CD4-positive, alpha-beta T cell treated with Interferon alpha-2 for 1 hour (primary cell): ENCODE data around the gene RAB6B.
A peak's percentile ranks its signal among the peaks of the same experiment; 100 is the strongest.

ENCODE experiments used
- DNase-seq, 2 donors: peaks; one replicate each; pipeline ENCODE4 v3.0.0-alpha.2; 2020 to 2022

Gene RAB6B

DNA sequence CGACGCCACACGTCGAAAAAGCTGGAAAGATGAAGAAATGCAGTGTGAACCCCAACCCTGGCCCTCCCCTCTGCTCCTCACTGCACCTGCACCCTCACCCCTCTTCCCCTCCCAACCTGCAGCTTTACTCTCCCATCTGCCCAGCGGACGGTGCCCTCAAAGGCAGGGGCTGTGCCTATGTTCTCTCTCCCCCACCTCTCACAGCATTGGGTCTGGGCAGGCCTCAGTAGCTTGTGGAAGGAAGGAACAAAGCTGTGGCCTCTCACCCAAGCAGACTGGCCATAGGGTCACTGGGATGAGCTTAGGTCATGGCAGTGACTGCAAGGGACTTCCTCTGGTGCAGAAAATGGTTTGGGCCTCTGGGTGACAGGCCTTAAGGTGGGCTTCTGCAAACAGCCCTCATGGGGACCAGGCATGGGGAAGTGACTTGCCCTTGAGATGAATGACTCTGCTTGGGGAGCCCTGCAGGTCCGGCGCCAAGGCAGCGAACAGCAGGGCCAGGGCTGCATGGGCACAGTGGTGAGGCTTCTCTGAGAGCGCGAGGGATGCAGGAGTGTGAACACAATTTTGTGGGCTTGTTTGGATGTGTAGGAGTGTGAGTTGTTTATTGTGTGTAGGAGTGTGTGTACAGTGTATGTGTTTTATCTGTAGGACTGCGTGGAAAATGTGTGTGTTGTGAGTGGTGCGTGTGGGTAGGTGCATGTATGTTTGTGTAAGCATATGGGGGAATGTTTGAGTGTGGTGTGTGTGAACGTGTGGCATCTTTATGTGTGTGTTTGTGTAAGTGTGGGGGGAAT is 60.9 kb downstream of the RAB6B start:
- DNase-seq: no peak

DNA sequence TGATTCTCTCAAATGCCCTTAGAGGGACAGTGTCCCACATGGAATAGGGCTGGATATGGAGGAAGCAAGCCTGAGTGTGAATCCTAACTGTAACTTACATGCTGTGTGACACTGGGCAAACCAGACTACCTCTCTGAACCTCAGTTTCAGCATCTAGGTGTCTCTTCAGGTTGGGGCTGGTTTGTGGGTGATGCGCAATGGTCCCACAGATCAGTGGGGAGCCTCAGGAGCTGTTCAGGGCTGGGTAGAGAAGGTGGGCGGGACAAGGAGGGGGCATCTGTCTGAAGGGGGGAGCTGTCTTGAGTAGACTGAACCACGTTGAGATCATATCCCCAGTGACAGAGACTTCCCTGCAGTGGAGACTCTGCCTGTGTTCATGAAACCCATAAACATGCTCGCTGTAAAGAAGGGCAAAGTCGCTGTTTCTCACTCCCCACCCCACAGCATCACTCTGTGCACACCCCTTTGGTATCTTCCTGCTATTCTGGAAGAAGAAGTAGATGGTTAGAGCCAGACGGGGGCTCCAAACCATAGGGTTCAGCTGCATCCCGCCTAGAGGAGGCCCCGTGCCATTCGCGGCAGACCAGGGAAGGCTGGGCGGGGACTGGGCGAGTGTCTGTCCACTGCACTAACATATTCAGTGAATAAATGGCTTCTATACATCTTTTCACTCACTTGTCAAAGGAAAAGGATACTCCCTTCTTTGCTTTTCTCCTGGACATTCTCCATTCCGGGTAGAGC is 61.6 kb downstream of the RAB6B start:
- no peak for DNase-seq

DNA sequence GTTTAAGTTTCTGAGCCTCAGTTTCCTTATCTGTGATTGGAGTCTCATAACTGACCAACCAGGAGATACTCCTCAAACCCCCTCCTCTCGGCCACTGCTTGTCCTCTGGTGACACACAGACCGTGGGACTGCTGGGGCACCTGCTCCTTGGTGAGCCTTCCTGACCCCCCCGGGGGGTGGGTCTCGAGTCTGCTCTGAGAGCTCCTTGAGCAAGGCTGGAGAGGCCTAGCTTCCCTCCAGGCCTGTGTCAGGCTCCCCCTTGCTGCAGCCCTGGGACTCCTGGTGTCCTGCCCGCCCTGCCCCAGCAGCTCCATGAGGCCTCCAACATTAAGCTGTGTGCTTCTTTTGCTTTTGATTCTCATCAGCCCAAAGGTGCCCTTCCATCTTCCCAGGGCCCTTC is 62.4 kb downstream of the RAB6B start:
- DNase-seq: no peak

DNA sequence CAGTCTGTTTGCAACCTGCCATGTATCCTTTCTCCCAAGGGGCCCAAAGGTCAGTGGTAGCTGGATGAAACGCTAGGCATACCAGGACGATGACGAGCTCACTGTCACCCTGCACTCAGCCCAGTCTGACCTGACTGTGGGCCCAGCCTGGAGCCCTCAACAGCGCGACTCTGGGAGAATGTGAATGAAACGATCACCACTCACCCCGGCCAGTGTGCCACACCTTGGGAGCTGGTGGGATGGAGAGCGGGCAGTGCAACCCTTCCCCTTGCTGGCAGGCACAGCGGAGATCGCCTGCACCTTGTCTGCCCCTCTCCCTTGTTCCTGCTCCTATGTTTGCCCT is 62.9 kb downstream of the RAB6B start:
- no peak for DNase-seq

DNA sequence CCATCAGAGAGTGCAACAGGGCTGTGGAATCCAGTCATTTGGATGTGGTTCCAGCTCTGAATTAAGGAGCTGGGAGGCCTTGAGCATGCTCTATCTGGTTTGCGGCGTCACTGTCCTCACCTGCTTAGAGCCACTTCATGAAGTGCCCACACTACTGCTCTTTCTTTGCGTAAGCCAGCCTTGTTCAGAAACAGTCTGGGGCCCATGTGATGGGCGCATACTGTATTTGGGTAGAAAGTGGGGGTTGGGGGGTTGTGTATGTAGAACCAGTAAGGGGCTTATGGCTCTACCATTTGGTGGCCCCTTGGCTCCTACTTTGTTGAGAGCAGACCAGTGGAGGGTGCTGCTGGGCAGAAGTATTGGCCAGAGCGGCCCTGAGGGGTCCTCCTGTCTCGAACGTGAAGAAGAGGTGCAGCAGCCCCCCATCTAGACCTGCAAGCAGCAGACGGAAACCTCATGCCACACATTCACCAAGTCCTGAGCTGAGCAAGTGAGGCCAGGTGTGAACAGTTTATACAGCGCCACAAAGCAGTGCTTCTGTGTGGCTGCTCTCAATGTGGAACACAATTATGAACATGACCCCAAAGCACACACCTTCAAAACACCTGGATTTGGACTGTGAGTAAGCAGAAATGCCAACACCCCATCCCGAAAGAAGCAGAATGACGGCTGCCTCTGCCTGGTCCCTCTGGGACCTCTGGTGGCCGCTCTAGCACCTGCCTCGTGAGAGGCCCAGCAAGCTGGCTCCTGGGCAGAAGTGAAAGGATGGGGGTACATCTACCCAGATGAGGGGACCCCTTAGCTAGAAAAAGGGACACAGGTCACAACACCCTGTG is 63.5 kb downstream of the RAB6B start:
- no peak for DNase-seq

DNA sequence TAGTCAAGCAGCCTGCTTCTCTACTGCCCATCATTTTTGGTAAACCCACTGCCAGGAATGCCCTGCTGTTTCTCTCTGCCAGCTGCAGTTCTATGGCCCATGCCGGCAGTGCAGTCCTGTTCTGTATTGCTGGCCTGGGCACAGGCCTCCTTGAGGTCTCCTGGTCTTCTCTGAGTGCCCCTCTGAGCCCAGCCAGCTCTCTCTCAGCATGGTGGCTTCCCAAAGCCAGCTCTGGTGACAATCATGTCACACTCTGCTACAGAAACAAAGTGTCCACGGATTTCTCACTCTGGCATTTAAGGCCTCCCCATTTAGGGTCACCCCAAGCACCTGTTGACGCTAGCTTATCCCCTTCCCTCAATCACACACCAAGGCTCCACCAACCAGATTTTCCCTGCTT is 65.6 kb downstream of the RAB6B start:
- no peak for DNase-seq

DNA sequence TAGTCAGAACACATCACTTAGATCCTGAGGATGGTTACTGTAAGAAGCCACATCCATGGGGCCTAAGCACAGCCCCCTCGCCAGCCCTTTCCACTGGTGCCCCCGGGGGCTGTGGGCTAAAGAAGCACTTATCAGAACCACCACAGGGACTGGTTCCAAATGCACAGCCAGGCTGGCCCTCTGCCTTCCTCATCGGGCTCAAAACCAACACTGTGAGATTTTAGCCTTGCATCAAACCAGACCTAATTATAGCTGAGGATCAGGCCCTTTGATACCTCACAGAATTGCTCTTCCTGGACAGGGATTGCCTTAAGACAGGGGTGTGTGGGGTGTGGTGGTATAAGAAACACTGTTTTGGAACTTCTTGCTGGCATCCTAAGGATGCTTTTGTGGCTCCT is 66.4 kb downstream of the RAB6B start:
- no peak for DNase-seq

DNA sequence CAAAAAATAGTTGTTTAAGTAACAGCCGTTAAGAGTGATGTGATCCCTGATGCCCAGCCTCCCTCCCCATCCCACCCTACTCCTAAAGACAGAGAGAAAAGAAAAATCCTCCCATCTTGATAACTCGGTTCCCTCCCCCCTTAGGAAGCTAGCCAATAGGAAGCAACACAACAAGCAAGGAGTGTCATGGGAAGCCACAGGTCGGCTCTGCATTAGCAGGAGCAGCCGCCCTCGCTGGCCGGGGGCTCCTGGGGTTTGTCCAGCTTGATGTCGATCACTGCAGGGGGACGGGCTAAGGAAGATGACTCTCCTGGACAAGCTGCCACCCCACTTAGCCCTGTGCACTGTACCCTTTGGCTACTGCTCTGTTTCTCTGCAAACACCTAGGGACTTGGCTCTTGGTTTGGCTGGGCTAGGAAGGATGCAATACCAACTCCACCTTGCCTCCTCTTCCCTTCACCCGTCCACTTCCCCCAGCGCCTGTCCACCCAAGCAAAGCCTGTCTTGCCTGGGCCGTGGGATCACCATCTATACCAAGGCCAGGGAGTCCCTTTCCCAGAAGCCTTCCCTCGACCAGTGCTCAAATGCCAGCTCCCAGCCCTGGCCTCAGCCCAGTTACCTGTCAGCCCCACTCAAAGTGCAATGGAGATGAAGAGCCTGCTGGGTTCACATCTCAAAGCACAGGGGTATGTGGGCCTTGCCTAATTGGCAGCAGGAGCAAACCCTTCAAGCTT is 66.9 kb downstream of the RAB6B start:
- no peak for DNase-seq

DNA sequence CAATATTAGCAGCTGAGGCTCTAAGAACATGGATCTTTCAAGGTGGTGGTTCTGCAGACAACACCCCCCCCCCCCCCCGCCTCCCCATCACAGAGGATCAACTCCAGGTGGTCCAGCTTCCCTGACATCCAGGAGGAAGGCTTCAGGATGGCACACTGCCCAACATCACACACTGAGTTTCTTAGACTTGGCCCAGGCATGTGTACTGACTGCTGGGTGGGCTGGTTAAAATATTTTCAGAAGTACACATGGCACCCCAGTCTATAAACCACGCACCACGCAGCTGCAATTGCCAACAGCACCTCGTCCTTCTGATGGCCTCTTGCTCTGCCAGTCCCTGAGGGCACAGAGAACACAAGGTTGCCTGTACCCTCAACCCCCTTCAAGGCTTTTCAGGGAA is 68.0 kb downstream of the RAB6B start:
- DNase-seq: no peak

DNA sequence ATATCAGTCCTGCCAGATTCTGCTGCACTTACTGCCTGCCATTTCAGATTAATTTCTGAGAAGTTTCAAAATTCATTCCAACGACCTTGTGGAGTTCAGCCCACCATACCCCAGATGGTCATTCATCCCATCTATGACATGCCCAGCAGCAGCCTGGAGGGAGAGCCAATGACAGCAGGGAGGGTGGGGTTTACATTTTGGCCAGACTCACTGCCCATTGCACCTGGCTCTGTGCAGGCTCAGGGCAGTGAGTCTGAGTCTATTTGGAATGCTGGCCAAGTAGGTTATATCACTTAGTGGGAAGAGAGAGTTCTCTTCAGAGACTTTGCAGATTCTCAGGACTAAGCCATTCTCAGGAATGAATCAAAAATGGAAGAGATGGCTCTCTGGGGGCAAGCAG is 68.5 kb downstream of the RAB6B start:
- no peak for DNase-seq

DNA sequence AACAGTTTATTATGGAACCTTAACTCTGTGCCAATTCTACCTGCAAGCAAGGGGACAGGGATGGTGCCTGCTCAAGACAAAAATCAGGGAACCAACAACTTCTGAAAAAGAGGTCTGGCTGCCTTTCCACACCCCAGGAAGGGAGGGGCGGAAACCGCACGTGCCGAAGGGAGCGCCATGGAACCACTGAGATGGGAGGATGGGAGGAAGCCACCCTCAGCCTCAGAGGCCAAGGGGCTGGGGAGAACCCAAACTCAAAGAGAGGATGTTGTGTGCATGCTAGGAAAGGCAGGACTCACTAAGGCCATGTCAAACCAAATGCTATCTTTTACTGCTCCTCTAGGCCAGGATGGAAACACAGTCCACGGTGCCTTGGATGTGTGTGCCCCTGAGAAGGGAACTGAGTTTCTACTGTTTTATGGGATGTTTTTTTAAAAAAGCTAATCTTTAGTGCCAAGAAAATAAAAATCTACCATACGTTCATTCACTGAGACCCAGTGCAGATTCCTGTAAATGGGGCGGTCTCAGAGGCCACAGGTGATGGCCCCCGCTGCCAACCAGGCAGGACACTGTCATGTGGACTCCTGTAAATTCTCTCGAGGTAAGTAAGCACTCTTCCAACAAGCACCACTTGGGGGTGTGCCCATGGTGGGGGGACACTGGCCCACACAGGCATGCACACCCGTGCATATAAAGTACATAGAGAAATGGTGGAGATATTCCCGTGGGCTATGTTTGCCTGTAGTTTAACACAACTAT is 69.5 kb downstream of the RAB6B start:
- no peak for DNase-seq

DNA sequence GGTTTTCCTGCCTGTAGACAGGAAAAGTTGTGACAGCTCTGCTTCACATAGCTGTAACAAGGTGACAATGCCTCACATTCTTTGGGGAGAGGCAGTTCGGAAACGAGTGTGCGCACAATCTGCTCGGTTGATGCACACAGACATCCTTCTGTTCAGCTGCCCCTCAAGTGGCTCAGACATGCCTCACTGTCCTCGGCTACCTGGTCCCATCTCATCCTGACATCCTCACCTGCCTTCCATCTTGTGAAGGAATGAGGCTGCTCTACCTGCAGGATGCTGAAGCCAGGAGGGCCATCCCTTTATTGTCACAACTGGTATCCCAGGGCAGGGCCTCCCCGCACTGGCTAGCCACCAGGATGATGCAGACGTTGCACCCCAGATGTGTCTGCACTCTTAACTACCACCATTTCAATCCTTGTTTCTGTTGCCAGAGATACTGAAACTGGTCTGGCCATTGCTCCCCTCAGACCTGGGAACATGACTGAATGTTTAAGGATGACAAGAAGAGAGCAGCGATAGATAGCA is 70.7 kb downstream of the RAB6B start:
- DNase-seq: no peak

DNA sequence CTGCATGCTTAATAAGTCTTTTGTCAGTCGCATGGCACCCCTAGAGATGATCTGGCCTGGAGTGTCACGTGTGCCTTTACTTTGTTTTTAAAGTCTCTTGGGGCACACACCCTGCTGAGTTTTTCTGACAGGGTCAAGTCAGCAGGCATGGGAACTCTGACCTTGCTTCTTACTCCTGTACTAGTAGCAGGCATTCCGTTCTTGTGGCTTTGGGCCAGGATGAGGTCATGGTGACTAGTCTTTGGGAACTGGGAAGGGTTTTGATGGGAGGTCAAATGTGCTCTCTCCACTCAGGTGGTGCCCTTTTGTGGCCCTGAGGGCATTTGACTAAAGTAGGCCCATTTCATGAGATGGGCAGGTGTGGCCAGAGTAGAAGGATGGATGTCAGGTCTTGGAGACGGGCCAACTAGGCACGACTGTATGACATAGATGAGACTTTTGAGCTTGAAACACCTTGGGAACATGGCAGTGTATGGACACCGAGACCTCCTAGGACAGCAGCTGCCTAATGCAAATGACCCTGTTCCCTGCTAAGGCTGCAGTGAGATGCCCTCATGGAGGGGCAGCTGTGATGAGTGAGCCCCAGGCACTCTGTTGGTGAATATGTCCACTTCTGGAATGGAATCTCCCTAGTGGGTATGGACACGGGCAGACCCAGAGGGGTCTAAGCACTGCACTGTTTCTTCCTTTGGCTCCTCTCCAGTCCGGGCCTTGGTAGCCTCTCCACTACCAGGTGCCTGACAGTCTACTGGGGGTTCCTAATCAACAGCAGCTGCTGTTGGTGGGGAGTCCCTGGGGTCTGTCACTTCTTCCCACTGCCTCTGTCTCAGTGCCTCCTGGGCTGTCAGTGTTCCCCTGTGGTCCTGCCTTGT is 73.7 kb downstream of the RAB6B start:
- no peak for DNase-seq

DNA sequence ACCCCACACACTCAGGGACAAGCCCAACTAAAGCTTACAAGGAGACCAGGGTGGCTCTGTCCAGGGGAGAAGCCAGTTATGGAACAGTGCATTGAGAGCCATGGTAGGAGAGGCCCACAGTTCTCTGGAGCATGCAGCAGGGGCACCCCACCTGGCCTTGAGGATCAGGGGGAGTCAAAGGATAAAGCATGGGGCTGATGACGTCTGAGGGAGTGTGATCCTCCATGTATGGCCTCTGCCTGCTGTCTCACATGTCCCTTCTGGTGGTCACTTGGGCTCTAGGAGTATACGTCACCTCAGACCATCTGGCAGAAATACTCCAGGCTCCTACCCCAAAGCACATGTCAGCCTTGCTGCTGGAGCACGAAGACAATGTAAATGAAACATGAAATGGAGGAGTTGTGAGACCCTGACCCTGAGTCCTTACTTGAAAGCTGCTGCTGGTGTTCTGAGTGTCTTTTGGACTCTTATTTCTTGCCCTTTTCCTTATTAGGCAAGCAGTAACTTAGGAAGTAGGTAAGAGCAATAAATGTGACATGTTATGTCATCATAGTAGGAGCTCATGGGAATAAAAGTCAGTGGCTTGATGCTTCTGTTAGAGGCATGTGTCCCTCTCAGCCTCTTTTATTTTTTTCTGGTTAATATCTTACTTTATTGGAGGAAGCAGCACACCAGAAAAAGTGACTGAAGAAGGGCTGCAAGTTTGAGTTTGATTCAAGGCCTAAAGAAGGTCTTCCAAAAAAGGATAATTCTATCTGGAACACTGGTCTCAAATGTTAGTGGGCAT is 74.6 kb downstream of the RAB6B start:
- no peak for DNase-seq

DNA sequence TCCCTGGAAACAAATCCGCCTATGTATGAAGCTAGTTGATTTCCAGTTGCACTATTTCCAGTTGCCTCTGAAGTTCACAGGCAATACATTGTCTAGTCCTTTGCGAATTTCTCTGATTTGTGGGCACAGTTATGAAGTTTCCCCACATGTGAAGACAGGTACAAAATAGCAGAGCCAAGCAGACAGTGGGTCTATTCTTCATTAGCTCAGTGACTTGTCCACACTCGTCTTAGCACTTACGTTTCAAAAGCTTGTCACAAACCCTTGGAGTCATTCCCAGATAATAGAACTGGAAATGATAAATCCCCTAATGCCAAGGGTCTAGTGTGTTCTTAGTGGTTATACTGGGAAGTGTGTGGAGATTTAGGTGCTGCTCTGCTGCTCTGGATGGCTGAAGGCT is 75.6 kb downstream of the RAB6B start:
- no peak for DNase-seq

DNA sequence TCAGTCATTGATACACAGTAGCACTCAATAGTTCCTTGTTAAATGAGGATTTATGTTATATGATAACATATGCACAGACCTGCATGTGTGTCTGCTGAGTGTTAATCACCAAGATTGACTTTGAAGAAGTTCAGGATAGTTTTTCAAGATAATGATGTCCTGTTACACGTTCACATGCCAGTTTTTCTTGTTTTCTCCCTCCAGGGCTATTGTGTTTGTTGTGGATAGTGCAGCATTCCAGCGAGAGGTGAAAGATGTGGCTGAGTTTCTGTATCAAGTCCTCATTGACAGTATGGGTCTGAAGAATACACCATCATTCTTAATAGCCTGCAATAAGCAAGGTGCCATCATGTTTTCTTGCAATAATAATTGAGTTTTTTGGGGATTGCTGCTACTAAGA is 80.3 kb downstream of the RAB6B start:
- DNase-seq: no peak

DNA sequence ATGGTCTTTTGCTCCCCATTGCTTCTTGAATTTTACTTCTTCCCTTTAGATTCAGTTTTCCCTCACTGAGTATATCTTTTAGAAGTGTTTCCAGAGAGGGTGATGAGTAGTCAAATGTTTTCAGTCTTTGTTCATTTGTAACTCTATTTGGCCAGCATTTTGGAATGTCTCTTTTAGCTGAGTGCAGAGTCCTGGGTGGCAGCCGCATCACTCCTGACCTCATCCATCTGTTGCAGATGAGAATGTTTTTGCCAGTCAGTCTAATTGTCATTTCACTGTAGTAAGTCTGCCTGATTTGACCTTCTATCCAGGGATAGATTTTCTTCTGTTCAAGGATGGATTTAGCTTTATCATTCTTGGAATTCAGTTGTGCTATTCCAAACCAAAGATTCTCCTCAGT is 82.8 kb downstream of the RAB6B start:
- no peak for DNase-seq

DNA sequence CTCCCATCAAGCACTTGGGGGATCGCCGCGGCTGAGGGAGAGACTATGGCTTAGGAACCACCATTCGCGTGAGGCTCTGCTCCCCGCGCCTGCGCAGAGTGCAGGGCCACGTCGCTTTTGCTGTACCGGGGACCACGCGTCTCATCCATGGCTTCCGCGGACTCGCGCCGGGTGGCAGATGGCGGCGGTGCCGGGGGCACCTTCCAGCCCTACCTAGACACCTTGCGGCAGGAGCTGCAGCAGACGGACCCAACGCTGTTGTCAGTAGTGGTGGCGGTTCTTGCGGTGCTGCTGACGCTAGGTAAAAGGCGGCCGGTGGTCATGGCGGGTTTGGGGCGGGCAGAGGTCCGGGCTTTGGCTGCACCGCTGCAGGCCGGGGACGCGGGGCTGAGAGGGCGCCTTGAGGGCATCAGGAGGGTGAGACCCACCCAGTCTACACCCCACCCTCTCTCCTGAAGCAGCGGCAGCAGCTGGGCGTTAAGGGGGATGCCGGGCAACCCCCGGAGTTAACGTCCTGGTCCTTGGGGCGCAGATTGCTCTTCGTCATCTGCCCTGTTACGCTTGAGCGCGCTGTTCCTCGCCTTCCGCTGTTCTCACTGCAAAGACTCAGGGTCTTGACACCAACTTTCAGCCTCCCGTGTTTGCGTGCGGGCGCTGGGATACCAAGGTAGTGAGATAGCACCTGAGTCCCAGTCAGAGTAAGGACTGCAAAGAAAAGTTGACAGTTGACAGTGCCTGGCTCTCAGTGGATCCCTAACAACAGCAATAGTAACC is 89.8 kb downstream of the RAB6B start, which contains the start of gene SRPRB:
Gene SRPRB, plus strand, starts transcription at position 114 of the 774 bp plus-strand sequence. Its CDS starts 34 bp downstream, at position 148.
- DNase-seq: peak; percentile 96 to 97

DNA sequence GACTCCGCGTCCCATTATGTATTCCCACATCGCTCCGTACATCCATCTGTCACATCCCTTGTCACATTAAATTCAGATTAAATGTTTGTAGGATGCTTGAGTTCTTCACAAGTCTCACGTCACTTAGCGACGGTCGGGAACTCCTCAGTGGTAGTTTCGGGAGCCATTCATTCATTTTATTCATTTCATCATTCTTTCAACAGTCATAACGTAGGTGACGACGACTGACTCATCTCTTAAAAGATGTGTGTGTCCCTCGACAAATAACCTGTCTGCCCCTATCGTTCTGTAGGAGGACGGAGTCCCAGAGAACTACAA is 90.3 kb downstream of the RAB6B start:
- DNase-seq: no peak
